WERI-Rb-1 (cell line): ENCODE results near the gene CDR2L.

Experiments used
- DNase-seq: peaks from one replicate; pipeline ENCODE4 v3.0.0-alpha.2; 2020
- H3K27ac ChIP-seq: fragments of 250-450 bp; sonication (Bioruptor Pico); 2 replicates; pipeline ENCODE4 v1.5.1; 2020; ENCODE audit warnings: mild to moderate bottlenecking, moderate library complexity
- H3K27me3 ChIP-seq: fragments of 250-450 bp; sonication (Bioruptor Pico); 2 replicates; pipeline ENCODE4 v1.5.1; 2021; ENCODE audit warnings: mild to moderate bottlenecking, low read depth, moderate library complexity; ENCODE audit not compliant: insufficient read depth, severe bottlenecking
- H3K36me3 ChIP-seq: fragments of 250-450 bp; sonication (Bioruptor Pico); 2 replicates; pipeline ENCODE4 v1.5.1; 2020; ENCODE audit warnings: mild to moderate bottlenecking, moderate library complexity
- H3K4me3 ChIP-seq: 2 replicates; pipeline ENCODE4 v1.5.1; 2011; ENCODE audit warnings: low read depth, mild to moderate bottlenecking, control low read depth, low read length
- H3K9me3 ChIP-seq: fragments of 250-450 bp; sonication (Bioruptor Pico); 2 replicates; pipeline ENCODE4 v1.5.1; 2021; ENCODE audit warnings: mild to moderate bottlenecking, moderate library complexity; ENCODE audit not compliant: severe bottlenecking
- CTCF ChIP-seq: IDR thresholded peaks from 2 replicates; pipeline ENCODE4 v1.5.1; 2011; ENCODE audit warnings: low read depth, mild to moderate bottlenecking, control low read depth, inconsistent platforms, low read length

Gene CDR2L

GRCh38 chr17:74951680-74952421, 35.6 kb upstream of the CDR2L start:
- DNase-seq, result no peak
- H3K27me3 ChIP-seq, result no peaks in the 10 kb centered on the region
- peak overlapping the region; percentile 20 for H3K27ac ChIP-seq
- no peak overlapping the region for H3K4me3 ChIP-seq
- H3K9me3 ChIP-seq, result no peaks in the 10 kb centered on the region
- TF ChIP-seq CTCF, result no peak
- peaks cover 22% of the 10 kb centered on the region for H3K36me3 ChIP-seq

- TF ChIP-seq CTCF, result no peak
- Histone ChIP-seq H3K9me3 (no peaks in the 10 kb centered on the region), H3K27me3 (no peaks in the 10 kb centered on the region), H3K36me3 (peaks cover 14% of the 10 kb centered on the region), H3K4me3 (no peak overlapping the region), H3K27ac (peak overlapping the region; percentile 20)
- peak; percentile 67 for DNase-seq
Measured at GRCh38 chr17:74952431-74953133, 34.9 kb upstream of the CDR2L start.

- Histone ChIP-seq H3K27ac (no peak overlapping the region; the same call in 1 of the 2 replicates), H3K27me3 (no peaks in the 10 kb centered on the region), H3K36me3 (peaks cover 9% of the 10 kb centered on the region), H3K9me3 (no peaks in the 10 kb centered on the region), H3K4me3 (no peak overlapping the region)
- no peak for DNase-seq
- TF ChIP-seq CTCF, result no peak
Measured at GRCh38 chr17:74953134-74953687, 34.2 kb upstream of the CDR2L start.

- no peaks in the 10 kb centered on the region for H3K27me3 ChIP-seq
- no peak for TF ChIP-seq CTCF
- no peak for DNase-seq
- no peaks in the 10 kb centered on the region for H3K9me3 ChIP-seq
- no peak overlapping the region for H3K4me3 ChIP-seq
- H3K27ac ChIP-seq, result no peak overlapping the region
- H3K36me3 ChIP-seq, result peaks cover 3% of the 10 kb centered on the region
Measured at GRCh38 chr17:74954115-74954514, 33.3 kb upstream of the CDR2L start.

GRCh38 chr17:74954665-74955421, 32.6 kb upstream of the CDR2L start:
- H3K27me3 ChIP-seq, result no peaks in the 10 kb centered on the region
- DNase-seq, result no peak
- H3K27ac ChIP-seq, result no peak overlapping the region
- H3K4me3 ChIP-seq, result no peak overlapping the region
- H3K9me3 ChIP-seq, result no peaks in the 10 kb centered on the region
- H3K36me3 ChIP-seq, result no peaks in the 10 kb centered on the region; the same call in 1 of the 2 replicates
- TF ChIP-seq CTCF, result no peak
